OCI-LY7 (cell line): ENCODE data around the gene NES. TPM values are rescaled to one million over a fixed set of nuclear protein-coding genes. Genes with fewer than 3 reads are reported as not detected.

Experiments
- BruUV-seq: library from RNA; stranded (reverse); fragments of 400-500 nt; replicated peaks from 2 replicates; lab custom pipeline; 2021; lab: Mats Ljungman, UMichigan
- CTCF ChIA-PET: fragments of 300-600 bp; sonication (Branson Sonifier 250); formaldehyde crosslinking; loops from one replicate; lab custom pipeline; 2022; ENCODE audit warnings: antibody characterized with exemption; ENCODE audit not compliant: unreplicated experiment; lab: Charles Lee
- POLR2A ChIA-PET: fragments of 300-600 bp; sonication (Branson Sonifier 250); formaldehyde crosslinking; loops from one replicate; lab custom pipeline; 2022; ENCODE audit warnings: antibody characterized with exemption; lab: Charles Lee
- DNase-seq: peaks from one replicate; pipeline ENCODE4 v3.0.0-alpha.2; 2015; ENCODE audit warnings: low spot score
- H2AFZ ChIP-seq: fragments of 200-600 bp; sonication (generic), shearing (Covaris generic); 2 replicates; pipeline ENCODE4 v1.6.1; 2014; ENCODE audit warnings: mild to moderate bottlenecking, antibody characterized with exemption, low read length, moderate library complexity
- H3K27ac ChIP-seq: fragments of 200-600 bp; sonication (generic); 2 replicates; pipeline ENCODE4 v1.5.1; 2014; ENCODE audit warnings: mixed run types, low read depth, mild to moderate bottlenecking, moderate library complexity, low read length, inconsistent platforms; ENCODE audit not compliant: poor library complexity, severe bottlenecking
- H3K36me3 ChIP-seq: fragments of 200-600 bp; sonication (generic); 2 replicates; pipeline ENCODE4 v1.6.1; 2014; ENCODE audit warnings: mild to moderate bottlenecking, antibody characterized with exemption, low read length, moderate library complexity, mixed read lengths; ENCODE audit not compliant: insufficient read depth
- H3K4me1 ChIP-seq: fragments of 200-600 bp; sonication (generic); 2 replicates; pipeline ENCODE4 v1.5.1; 2014; ENCODE audit warnings: mild to moderate bottlenecking, low read length; ENCODE audit not compliant: insufficient read depth, poor library complexity, severe bottlenecking
- H3K4me2 ChIP-seq: fragments of 200-600 bp; sonication (generic); 2 replicates; pipeline ENCODE4 v1.6.1; 2014; ENCODE audit warnings: mild to moderate bottlenecking, low read length
- H3K4me3 ChIP-seq: fragments of 200-600 bp; sonication (generic); 2 replicates; pipeline ENCODE4 v1.5.1; 2014; ENCODE audit warnings: mild to moderate bottlenecking, low read depth, low read length; ENCODE audit not compliant: poor library complexity, severe bottlenecking
- H3K79me2 ChIP-seq: fragments of 200-600 bp; sonication (generic); 2 replicates; pipeline ENCODE4 v1.6.1; 2016; ENCODE audit warnings: low read depth, mild to moderate bottlenecking, low read length, moderate library complexity, mixed read lengths; ENCODE audit not compliant: insufficient read depth
- H3K9me2 ChIP-seq: fragments of 200-600 bp; sonication (generic); 2 replicates; pipeline ENCODE4 v1.6.1; 2016; ENCODE audit warnings: mild to moderate bottlenecking, low read length, mixed read lengths; ENCODE audit not compliant: insufficient read depth
- H3K9me3 ChIP-seq: fragments of 200-600 bp; sonication (generic); 2 replicates; pipeline ENCODE4 v1.6.1; 2014; ENCODE audit warnings: mild to moderate bottlenecking, mixed run types, low read length, mixed read lengths
- H4K20me1 ChIP-seq: fragments of 200-600 bp; sonication (generic); 2 replicates; pipeline ENCODE4 v1.6.1; 2014; ENCODE audit warnings: mild to moderate bottlenecking, antibody characterized with exemption, low read length, moderate library complexity, mixed read lengths; ENCODE audit not compliant: insufficient read depth
- EZH2phosphoT487 ChIP-seq: fragments of 200-600 bp; sonication (generic); IDR thresholded peaks from 2 replicates; pipeline ENCODE4 v1.6.1; 2018; ENCODE audit warnings: low read depth, borderline replicate concordance, mild to moderate bottlenecking, mixed run types, antibody characterized with exemption, low read length, moderate library complexity, mixed read lengths
- intact Hi-C: fragments of 100-400 bp; cut with micrococcal nuclease; formaldehyde crosslinking; loops from one replicate; pipeline ENCODE4 v1.10.0; 2022; ENCODE audit not compliant: unreplicated experiment
- total RNA-seq, 2 experiments: library from RNA; depleted of rRNA in 1 of 2; stranded (reverse); fragments of >200 nt in 1 of 2; shearing (Covaris generic) in 1 of 2; gene quantifications; 2 replicates each; pipeline ENCODE4 v1.2.3, GENCODE V29; 2014 to 2022
- TF ChIP-seq, protein P1 (sequence below): fragments of 200-600 bp; sonication (generic); conservative IDR thresholded peaks from 2 replicates; pipeline ENCODE4 v1.5.1; 2014; ENCODE audit warnings: mild to moderate bottlenecking, antibody characterized with exemption, low read length, moderate library complexity, mixed read lengths

The NES gene
- total RNA-seq, 2 experiments from 2014 or later: not detected

DNA sequence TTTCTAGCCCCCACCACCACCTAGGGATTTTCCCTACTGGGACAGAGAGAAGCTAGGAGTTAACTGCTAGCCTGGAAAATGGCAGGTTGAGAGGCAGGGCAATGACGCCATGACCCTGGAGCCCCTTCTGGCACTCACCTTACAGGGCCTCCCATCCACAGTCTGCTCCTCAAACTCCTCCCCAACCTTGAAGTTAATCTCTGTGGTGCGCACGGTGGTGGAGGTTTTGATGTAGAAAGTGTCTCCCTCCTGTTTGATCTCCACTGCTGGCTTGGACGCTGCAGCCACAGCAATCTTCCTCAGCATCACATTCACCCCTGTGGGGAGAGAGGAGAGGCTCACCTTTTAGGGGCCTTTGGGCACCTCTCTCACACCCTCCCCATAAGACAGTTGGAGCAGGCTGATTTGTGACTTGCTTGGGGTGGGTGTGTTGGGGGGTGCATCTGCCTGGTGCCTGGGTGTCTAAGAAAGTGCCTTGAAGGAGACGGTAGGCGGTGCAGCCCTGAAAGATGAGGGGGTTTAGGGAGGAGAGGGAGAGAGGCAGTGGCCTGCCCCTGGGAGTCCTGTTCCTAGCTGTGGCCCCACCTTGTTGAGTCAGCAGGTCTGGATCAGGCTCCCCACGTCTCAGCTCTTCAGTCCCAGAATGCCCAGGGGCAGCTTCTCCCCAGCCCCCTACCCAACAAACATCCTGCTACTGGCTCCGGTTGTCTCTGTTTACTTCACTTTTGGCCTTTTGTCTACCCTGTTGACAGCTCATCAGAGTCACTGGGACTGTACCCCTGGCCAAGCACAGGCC, 23.7 kb upstream of the NES start:
- H3K79me2 ChIP-seq: no peaks in the 10 kb centered on the region
- ChIA-PET CTCF (interaction anchor here (2.3 kb wide), 1 partner anchor 12 kb away, joined by 6 read pairs; no protein-coding TSS in a partner anchor), POLR2A (interaction anchor here (0.9 kb wide), 2 partner anchors 13 to 52 kb away, joined by 4 to 5 read pairs; no protein-coding TSS in a partner anchor)
- DNase-seq: no peak
- H3K4me1 ChIP-seq: peaks cover 8% of the 10 kb centered on the region
- no peaks in the 10 kb centered on the region for H4K20me1 ChIP-seq
- H3K9me2 ChIP-seq: no peaks in the 10 kb centered on the region
- H3K9me3 ChIP-seq: no peaks in the 10 kb centered on the region
- H3K4me2 ChIP-seq: no peak overlapping the region
- H3K36me3 ChIP-seq: no peaks in the 10 kb centered on the region
- H3K4me3 ChIP-seq: no peak overlapping the region
- intact Hi-C loops: no loop called here
- H2AFZ ChIP-seq: no peak overlapping the region
- BruUV-seq: no TSS peak
- H3K27ac ChIP-seq: no peak overlapping the region
- no peak for TF ChIP-seq EZH2phosphoT487
- TF ChIP-seq, protein P1, sequence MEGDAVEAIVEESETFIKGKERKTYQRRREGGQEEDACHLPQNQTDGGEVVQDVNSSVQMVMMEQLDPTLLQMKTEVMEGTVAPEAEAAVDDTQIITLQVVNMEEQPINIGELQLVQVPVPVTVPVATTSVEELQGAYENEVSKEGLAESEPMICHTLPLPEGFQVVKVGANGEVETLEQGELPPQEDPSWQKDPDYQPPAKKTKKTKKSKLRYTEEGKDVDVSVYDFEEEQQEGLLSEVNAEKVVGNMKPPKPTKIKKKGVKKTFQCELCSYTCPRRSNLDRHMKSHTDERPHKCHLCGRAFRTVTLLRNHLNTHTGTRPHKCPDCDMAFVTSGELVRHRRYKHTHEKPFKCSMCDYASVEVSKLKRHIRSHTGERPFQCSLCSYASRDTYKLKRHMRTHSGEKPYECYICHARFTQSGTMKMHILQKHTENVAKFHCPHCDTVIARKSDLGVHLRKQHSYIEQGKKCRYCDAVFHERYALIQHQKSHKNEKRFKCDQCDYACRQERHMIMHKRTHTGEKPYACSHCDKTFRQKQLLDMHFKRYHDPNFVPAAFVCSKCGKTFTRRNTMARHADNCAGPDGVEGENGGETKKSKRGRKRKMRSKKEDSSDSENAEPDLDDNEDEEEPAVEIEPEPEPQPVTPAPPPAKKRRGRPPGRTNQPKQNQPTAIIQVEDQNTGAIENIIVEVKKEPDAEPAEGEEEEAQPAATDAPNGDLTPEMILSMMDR: no peak

DNA sequence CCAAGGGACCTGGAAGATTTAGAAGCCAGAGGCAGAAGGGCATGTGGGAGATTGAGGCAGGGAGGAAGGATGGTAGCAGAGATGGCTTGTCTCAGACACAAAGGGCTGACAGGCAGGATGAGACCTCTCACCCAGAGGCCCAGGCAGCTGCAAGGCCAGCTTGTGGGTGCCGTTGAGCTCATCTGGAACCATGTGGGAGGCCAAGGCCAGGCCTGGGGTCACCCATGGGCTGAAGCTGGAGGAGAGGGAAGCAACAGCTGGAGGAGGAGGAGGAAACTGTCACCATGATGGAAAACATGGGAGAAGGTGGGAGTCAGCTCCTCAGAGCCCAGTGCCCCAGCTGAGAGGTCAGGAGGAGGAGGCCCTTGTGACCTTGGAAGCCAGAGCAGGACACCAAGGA, 21.8 kb upstream of the NES start:
- Histone ChIP-seq H2AFZ (no peak overlapping the region), H3K36me3 (no peaks in the 10 kb centered on the region), H3K4me2 (no peak overlapping the region), H4K20me1 (no peaks in the 10 kb centered on the region), H3K9me2 (no peaks in the 10 kb centered on the region), H3K27ac (no peak overlapping the region), H3K4me3 (no peak overlapping the region), H3K9me3 (no peaks in the 10 kb centered on the region), H3K79me2 (no peaks in the 10 kb centered on the region), H3K4me1 (no peaks in the 10 kb centered on the region)
- intact Hi-C loops: no loop called here
- BruUV-seq: no TSS peak
- POLR2A ChIA-PET: no interaction called here
- DNase-seq: no peak
- CTCF ChIA-PET: interaction anchor here (2.3 kb wide), 1 partner anchor 10 kb away, joined by 6 read pairs; no protein-coding TSS in a partner anchor
- no peak for TF ChIP-seq EZH2phosphoT487
- TF ChIP-seq, protein P1: no peak

DNA sequence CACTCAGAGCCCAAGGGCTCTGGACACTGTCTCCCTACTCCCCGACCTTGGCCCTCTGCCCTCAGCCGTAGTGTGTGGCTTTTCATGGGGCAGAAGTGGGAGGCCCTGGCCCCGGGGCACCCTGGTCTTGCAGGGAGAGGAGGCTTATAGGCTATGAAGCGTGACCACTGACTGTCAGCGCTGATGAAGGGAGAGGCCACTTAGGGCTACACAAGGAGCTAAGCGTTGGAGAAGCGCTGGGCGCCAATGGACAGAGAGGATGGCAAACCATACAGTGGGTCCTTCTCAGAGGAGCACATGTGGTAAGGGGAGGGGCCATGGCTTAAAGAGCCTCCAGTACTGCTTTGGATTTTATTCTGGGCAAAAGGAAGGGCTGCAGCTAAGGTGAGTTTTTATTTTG, 20.3 kb upstream of the NES start:
- TF ChIP-seq, protein P1: no peak
- no peak for TF ChIP-seq EZH2phosphoT487
- no peaks in the 10 kb centered on the region for H3K9me2 ChIP-seq
- ChIA-PET POLR2A (no interaction called here), CTCF (no interaction called here)
- no peak overlapping the region for H3K4me3 ChIP-seq
- peaks cover 11% of the 10 kb centered on the region for H3K4me1 ChIP-seq
- H4K20me1 ChIP-seq: no peaks in the 10 kb centered on the region
- H2AFZ ChIP-seq: no peak overlapping the region
- no peaks in the 10 kb centered on the region for H3K36me3 ChIP-seq
- intact Hi-C loops: no loop called here
- BruUV-seq: no TSS peak
- no peak overlapping the region for H3K4me2 ChIP-seq
- H3K79me2 ChIP-seq: no peaks in the 10 kb centered on the region
- H3K9me3 ChIP-seq: no peaks in the 10 kb centered on the region
- H3K27ac ChIP-seq: no peak overlapping the region
- DNase-seq: no peak
